Activated T-cell treated with anti-CD3 and anti-CD28 coated beads for 24 hours (primary cell): ENCODE measurements around the gene ACCSL.

ENCODE experiments used
- DNase-seq: peaks from one replicate; pipeline ENCODE4 v3.0.0-alpha.2; 2020; ENCODE audit warnings: low read depth

The ACCSL gene

DNA sequence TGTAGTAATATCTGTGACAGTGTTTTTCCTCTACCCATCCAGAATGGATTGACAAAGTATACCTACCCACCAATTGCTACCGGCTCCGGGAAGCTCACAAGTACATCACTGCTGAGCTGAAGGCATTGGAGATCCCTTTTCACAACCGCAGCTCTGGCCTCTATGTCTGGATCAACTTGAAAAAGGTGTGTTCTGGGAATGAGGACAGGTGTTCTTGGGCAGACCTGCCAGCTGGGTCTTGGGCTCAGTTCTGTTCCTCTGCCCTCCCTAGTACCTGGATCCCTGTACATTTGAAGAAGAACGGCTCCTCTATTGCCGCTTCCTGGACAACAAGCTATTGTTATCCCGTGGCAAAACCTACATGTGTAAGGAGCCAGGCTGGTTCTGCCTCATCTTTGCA is 10.5 kb downstream of the ACCSL start:
- no peak for DNase-seq

DNA sequence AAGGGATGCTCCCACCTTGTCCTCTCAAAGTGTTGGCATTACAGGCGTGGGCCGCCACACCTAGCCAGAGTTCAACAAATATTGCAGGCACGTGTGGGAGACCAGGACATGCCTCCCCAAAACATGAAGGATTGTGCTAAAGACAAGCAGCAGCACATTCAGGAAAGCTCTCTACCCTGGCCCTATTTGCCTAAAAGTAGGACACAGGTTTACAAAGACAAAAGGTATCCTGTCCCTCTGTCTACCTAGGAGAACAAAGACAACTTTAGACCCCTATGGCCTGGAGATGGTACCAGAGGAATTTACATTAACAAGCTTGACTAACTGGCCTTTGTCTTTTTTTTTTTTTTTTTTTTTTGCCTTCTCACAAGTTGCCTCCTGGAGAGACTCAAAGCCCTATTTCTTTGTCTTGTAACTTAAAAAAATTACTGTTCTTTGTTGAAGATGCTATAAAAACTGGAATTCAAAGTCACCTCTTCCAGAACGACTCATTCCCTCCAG is 17.4 kb downstream of the ACCSL start:
- no peak for DNase-seq

DNA sequence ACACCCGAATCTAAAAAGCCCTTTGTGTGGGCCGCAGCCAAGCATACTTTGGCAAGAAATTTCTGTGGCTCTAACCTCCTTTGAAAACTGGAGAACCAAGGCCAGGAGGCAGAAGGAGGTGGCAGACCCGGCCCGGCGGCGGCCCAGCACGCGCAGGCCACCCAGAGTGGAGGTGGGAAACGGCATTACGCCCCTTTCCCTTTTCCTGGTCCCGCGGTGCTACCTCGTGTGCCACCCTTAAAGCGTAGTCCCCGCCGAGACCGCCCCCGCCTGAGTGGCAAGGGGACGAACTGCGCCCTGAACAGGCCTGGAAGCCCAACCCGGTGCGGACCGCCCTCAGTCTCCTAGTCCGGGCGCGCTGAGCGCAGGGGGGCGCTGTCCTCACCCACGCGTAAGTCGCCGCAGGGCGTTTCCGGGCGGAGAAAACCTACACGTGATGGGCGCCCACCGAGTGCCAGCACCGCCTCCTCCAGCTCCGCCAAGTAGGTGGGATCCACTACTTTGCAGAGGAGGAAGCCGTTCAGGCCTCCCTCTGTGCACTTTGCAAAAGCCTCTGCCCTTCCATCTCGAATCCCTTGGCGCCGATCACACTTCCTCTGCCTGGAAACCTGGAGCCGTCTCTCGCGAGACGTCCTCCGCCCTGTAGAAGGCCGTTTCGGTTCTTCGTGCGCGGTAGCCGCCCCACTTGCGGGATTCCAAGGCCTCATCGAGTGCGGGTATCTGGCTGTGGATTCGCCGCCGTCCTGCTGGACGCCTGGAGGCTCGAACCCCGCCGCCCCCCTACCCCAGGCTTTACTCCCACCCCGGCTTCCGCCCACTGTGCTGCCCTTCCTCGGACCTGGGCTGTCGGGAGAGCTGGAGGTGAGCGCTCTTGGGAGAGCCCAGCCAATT is 18.3 kb downstream of the ACCSL start, which contains the start of gene ACCS:
TSS of gene ACCS (plus strand) at position 430 of the 891 bp plus-strand sequence. CDS start 1,358 bp downstream, outside the sequence.
- DNase-seq: peak; percentile 80

DNA sequence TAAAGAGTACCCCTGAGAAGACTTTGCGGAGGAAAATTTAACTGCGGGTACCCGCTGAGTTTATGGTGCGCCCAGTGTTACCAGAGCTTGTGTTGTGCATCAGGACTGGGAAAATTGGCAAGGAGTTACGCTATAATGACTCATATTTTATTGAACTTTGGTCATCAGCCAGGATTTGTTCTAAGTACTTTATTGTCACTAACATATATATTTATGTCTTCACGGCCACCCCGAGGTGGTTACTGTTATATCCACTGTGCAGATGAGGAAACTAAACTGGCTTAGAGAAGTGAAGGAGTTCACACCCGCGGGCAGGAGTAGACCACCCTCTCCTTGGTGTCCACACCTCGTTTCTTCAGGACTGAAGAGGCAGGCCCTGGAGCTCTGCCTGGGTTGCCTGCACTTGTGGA is 19.0 kb downstream of the ACCSL start:
- no peak for DNase-seq

DNA sequence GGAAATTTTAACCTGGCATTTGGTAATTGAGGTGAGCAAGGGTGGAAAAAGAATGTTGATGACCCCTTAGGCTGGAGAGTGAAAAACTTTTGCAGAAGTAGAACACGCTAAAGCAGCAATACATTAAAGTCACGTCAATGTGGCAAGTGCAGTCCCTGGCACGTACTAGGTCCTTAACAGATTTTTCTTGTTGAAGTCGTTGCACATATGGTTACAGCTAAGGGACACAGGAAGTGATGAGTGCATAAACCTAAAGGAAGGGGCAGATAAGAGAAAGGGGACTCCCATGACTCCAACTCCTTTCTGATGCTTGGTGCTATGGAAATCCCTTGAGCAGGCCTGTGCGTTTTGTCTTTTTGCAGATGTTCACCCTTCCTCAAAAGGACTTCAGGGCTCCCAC is 19.5 kb downstream of the ACCSL start:
- DNase-seq: no peak

DNA sequence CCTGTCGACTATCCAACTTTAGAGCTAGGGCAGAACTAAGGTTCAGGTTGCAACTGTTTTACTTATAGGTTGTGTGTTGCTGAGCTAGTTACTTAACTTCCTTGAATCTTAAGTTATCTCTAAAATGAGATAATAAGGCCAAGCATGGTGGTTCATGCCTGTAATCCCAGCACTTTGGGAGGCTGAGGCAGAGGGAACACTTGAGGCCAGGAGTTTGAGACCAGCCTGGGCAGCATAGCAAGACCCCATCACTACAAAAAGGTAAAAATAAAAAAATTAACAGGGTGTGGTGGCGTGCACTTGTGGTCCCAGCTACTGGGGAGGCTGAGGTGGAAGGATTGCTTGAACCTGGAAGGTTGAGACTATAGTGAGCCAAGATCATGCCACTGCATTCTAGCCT is 20.4 kb downstream of the ACCSL start:
- no peak for DNase-seq

DNA sequence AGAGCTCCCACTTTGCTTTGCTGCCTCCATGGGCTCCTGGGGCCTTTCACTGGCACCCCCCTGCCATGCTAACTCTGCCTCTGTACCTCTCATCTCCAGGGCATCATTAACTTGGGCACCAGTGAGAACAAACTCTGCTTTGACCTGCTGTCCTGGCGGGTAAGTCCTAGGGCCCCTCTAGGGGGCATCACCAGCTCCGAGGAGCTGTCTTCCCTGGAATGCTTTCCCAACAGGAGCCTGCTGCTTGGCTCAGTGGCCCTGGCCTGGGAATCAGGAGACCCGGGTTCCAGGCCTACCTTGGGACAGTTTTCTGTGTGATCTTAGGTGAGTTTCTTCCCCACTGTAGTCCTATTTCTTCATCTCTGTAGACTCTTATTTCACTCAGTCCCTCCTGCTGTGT is 23.4 kb downstream of the ACCSL start:
- DNase-seq: no peak

DNA sequence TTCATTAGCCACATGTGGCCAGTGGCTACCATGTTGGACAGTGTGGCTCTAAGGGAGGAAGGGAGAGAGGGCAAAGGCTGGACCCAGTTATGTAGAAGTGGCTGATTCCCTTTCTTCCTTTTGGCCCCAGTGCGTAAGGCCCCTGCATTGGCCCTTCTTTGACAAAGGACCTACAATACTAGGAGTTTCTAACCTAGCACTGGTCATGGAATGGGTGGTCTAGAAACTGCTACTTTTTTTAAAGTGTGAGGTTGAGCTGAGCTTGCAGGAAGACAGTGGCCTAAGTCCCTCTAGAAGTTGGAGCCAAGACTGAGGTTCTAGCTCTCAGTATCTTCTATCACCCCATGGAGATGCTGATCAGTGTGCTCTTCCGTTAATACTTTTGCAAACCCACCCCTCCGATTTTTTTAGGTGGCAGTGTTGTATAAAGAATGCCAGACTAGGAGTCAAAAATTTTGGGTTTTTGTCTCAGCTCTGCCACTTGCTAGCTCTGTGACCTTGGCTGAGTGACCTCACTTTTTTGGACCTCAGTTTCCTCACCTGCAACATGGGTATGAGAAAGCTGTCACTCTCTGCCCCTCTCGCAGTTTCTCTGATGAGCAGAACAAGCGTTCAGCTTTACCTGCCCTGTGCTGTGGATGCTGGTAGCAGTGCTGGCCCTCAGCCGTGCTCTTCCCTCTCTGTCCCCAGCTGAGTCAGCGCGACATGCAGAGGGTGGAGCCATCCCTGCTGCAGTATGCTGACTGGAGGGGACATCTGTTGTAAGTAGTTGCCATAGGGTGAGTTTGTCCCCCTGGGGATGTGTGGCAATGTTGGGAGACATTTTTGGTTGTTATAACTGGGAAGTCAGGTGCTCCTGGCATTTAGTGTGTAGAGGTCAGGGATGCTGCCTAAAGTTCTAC is 25.2 kb downstream of the ACCSL start:
- no peak for DNase-seq

DNA sequence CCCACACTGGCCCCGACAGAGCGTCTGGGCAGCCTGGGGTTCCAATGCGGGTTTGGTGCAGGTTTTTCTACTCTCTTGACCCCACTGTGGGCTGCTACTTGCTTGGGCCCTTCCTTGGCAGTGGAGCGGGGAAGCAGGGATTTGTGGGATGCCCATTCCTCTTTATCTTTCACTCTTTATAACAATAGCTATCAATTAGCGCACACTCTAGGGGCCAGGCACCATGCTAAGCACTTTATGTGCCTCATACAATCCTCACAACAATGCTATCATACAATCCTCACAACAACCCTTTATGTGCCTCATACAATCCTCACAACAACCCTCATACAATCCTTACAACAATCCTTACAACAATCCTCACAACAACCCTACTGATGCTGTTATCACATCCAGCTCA is 31.0 kb downstream of the ACCSL start:
- DNase-seq: no peak

DNA sequence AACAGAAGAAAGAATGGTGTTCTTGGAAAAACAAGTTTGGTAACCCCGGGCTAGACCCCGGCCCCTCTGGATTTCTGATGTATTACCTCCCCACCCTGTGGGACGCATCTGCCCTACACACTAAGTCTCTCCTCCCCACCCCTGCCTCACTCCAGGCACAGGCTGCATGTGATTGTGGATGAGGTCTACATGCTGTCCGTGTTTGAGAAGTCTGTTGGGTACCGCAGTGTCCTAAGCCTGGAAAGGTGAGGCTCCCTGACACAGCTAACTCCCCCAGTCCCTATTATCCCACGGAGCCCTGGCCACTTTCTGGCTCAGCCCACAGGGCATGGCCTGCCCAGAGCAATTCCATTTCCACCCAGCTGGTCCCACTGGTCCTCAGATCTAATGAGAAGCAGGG is 31.6 kb downstream of the ACCSL start:
- DNase-seq: no peak

DNA sequence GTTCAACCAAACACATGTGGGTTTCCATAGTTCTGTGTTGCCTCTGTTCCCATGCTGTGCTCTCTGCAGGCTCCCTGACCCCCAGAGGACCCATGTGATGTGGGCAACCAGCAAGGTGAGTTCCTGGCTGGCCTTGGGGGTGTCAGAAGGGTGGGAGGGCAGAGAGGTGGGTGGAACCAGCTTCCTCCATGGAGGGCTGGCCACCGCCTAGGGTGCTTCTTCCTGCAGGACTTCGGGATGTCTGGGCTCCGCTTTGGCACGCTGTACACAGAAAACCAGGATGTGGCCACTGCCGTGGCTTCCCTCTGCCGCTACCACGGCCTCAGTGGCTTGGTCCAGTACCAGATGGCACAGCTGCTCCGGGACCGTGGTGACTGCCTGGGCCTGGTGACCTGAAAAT is 33.2 kb downstream of the ACCSL start:
- DNase-seq: no peak

DNA sequence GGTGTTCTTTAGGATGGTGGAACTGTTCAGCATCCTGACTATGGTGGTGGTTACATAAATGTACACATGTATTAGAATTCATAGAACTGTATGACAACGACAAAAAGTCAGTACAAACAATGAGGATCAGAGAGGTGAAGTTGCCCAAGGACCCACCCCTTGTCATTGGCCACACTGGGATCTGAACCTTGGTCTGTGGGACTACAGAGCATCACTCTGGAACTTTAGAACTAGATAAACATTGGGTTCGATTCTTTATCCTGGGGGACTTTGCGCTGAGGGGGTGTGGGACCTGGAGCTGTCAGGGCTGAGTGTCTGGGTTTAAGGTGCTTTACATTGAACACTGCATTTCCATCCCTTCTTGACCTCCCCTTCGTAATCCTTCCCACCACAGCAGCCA is 34.9 kb downstream of the ACCSL start:
- DNase-seq: no peak

DNA sequence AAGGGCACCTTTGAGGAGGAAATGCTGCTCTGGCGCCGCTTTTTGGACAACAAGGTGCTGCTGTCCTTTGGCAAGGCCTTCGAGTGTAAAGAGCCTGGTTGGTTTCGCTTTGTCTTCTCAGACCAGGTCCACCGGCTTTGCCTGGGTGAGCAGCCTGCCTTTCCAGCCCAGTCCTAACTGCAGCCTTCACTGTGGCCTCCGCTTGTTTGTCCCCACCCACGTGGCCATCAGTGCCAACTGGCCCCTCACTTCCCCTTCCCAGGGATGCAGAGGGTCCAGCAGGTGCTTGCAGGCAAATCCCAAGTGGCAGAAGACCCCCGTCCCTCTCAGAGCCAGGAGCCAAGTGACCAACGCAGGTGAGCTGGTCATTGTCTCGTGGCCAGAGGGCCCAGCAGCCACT is 35.7 kb downstream of the ACCSL start:
- DNase-seq: no peak

DNA sequence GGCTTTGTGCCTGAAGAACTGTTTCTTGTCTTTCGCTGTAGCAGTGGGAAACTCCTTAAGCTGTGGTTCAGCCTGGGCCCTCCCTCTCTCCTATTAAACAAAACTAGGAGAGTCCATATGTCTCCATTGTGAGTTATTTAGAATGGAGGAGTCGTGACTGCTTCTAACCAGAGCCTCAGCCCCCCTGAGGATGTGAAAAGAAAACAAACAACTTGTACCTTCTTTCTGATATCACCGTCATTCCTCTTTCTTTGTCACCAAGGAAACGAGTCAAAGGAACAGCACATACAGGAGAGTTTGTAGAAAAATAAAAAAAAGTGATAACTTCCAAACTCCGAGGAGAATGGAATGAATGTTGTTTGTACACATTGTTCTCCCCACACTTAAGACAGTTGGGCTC is 36.1 kb downstream of the ACCSL start:
- no peak for DNase-seq

DNA sequence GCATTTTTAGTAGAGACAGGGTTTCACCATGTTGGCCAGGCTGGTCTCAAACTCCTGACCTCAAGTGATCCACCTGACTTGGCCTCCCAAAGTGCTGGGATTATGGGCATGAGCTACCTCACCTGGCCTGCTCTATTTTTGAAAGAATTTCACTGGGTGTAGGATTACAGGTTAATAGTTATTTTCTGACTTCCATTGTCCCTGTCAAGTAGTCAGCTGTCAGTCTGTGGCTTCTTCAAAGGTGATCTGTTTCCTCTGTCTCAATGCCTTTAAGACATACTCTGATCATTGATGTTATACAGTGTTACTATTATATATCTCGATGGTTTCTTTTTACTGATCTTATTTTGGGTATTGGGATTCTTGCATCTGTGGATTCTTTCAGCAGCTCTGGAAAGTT is 37.5 kb downstream of the ACCSL start:
- no peak for DNase-seq

DNA sequence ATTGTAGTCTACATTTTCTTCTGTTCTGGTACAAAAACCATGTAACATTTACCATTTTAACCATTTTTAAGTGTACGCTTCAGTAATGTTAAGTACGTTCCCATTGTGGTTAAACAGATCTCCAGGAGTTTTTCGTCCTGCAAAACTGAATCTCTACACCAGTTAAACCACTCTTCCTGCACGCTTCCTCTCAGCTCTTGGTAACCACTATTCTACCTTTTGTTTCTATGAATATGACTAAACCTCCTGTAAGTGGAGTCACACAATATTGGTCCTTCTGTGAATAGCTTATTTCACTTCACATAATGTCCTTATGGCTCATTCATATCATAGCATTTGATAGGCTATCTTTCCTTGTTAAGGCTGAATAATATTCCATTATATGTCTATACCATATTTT is 40.6 kb downstream of the ACCSL start:
- no peak for DNase-seq

DNA sequence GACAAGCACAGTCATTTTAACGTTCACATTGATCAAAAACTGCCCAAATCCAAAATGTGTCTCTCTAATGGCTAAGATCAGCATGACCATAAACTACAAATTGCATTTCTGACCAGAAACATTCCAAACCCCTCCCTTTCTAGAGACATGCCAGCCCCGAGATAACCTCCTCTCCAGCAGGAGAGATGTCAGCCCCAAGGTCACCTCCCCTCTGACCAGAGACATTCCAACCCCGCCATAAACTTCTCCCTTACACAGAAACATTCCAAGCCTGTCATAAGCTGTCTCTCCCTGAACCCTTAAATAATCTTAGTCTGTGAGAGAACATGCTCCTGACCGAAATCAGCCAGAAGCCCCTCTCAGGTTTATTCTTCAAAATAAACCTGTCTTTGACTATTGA is 41.1 kb downstream of the ACCSL start:
- DNase-seq: no peak

DNA sequence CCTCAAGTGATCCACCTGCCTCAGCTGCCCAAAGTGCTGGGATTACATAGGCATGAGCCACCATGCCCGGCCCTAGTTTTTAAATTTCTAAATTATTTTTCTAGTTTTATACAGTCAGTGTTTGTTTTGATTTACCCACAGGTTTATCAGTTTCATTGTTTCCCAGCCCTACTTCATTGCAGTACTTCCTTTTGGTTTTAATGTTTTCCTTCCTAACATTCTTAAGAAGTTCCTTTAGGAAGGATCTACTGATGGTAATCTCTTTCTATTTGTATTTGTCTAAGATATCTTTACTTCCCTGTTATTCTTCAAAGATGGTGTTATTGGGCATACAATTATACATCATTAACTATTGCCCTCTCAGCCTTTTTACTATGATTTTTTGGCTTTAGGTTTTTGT is 42.8 kb downstream of the ACCSL start:
- no peak for DNase-seq

DNA sequence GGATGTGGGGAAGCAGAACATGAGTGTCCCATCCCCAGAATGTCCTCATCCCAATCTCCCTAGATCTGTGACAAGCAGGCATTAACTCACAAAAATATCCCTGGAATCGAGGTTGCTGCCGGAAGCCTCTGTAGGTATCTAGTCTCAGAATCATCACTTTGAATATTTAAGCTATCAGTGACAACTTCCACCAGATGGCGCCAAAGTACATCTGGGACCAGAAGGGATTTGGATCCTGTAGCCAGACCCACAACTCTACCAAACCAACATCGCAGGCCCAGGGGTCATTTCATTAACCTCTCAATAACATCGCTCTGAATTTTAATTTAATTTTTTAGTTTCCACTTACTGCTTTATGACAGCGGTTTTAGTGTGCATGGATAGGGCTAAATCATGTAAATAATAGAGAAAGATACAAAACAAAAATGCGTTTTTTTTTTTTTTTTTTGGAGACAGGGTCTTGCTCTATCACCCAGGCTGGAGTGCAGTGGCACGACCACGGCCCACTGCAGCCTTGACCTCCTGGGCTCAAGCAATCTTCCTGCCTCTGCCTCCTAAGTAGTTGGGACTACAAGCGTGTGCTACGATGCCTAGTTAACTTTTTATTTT is 46.6 kb downstream of the ACCSL start:
- peak; percentile 76 for DNase-seq

DNA sequence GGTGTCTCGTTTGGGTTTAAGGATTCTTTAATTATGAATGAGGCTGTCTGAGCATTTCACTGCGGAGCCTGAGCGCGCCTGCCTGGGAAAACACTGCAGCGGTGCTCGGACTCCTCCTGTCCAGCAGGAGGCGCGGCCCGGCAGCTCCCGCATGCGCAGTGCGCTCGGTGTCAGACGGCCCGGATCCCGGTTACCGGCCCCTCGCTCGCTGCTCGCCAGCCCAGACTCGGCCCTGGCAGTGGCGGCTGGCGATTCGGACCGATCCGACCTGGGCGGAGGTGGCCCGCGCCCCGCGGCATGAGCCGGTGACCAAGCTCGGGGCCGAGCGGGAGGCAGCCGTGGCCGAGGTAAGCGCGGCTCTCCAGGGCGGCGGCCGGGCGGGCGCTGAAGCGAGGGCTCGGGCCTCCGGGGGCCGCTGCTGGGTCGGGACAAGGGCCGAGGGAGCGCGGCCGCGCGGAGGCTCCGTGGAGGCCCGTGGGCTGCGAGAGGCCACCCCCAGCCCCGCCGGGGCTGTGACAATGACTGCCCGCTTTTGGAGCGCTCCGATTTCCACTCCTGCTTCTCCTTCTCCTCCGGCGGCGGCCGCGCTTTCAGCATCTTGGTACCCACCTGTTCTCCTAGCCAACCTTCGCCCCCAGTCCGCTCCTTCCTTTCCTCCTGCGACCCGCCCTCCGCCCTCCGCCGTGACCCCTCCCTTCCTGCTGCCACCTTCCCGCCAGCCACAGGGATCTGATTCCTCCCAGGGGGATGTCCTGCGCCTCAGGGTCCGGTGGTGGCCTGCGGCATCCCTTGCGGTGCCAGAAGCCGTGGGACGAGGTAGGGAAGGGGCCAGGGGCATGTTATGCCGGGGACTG is 48.0 kb downstream of the ACCSL start, which contains the start of gene EXT2:
TSS of gene EXT2 (plus strand) at position 173 of the 854 bp plus-strand sequence. CDS start 12,035 bp downstream, outside the sequence.
- peak; percentile 78 for DNase-seq
